Panc1 (cell line): ENCODE data around the gene CBX2. TPM values are rescaled to one million over a fixed set of nuclear protein-coding genes. Genes with fewer than 3 reads are reported as not detected.
A peak's percentile ranks its signal among the peaks of the same experiment; 100 is the strongest.

Experiments
- ATAC-seq: fragments of 200-7000 bp; cut with Tn5 transposase; 2 replicates; pipeline ENCODE4 v1.9.1; 2020; ENCODE audit warnings: mild to moderate bottlenecking, moderate library complexity
- BruUV-seq: library from RNA; stranded (reverse); fragments of 400-500 nt; replicated peaks from 2 replicates; lab custom pipeline; 2021; lab: Mats Ljungman, UMichigan
- CTCF ChIA-PET: fragments of 300-600 bp; sonication (Branson Sonifier 250); formaldehyde crosslinking; loops from one replicate; lab custom pipeline; 2022; ENCODE audit warnings: antibody characterized with exemption; lab: Charles Lee
- POLR2A ChIA-PET: fragments of 300-600 bp; sonication (Branson Sonifier 250); formaldehyde crosslinking; loops from one replicate; lab custom pipeline; 2022; ENCODE audit warnings: antibody characterized with exemption; lab: Charles Lee
- DNase-seq: peaks from one replicate; pipeline ENCODE4 v3.0.0-alpha.2; 2010; ENCODE audit warnings: low read depth, low spot score
- H3K27ac ChIP-seq: 2 replicates; pipeline ENCODE4 v1.5.1; 2011; ENCODE audit warnings: mild to moderate bottlenecking, low read length, inconsistent platforms
- H3K27me3 ChIP-seq: fragments of 200-500 bp; sonication (Bioruptor generic); 2 replicates; pipeline ENCODE4 v1.6.0; 2014; ENCODE audit warnings: low read length, inconsistent platforms; ENCODE audit not compliant: control insufficient read depth, insufficient read depth
- H3K36me3 ChIP-seq: fragments of 200-500 bp; sonication (Bioruptor generic); 2 replicates; pipeline ENCODE4 v1.5.1; 2014; ENCODE audit warnings: inconsistent platforms, mild to moderate bottlenecking, low read length, moderate library complexity; ENCODE audit not compliant: control insufficient read depth, insufficient read depth
- H3K4me1 ChIP-seq: 2 replicates; pipeline ENCODE4 v1.5.1; 2011; ENCODE audit warnings: inconsistent platforms, mild to moderate bottlenecking, low read length, moderate library complexity; ENCODE audit not compliant: control insufficient read depth, insufficient read depth
- H3K4me3 ChIP-seq, 2 experiments: 2 replicates each; pipeline ENCODE4 v1.5.1; 2011 to 2012; ENCODE audit warnings: low read depth in 2 of 2, low read length in 2 of 2, mild to moderate bottlenecking in 2 of 2, inconsistent platforms in 1 of 2, moderate library complexity in 1 of 2
- H3K9me3 ChIP-seq: fragments of 200-500 bp; sonication (Bioruptor generic); 2 replicates; pipeline ENCODE4 v1.5.1; 2014; ENCODE audit warnings: low read depth, mild to moderate bottlenecking, inconsistent platforms, low read length, moderate library complexity; ENCODE audit not compliant: control insufficient read depth, insufficient read depth
- CTCF ChIP-seq: fragments of 450-650 bp; IDR thresholded peaks from 2 replicates; pipeline ENCODE4 v1.5.1; 2017; ENCODE audit warnings: mild to moderate bottlenecking
- POLR2AphosphoS5 ChIP-seq: IDR thresholded peaks from 2 replicates; pipeline ENCODE4 v1.6.1; 2012; ENCODE audit warnings: mild to moderate bottlenecking, low read depth, low read length, moderate library complexity
- SIN3A ChIP-seq: IDR thresholded peaks from 2 replicates; pipeline ENCODE4 v1.6.1; 2012; ENCODE audit warnings: low read depth, mild to moderate bottlenecking, low read length, moderate library complexity, borderline replicate concordance; ENCODE audit not compliant: insufficient read depth
- TCF7L2 ChIP-seq: IDR thresholded peaks from 2 replicates; pipeline ENCODE4 v1.6.1; 2011; ENCODE audit warnings: mild to moderate bottlenecking, low read depth, low read length, inconsistent platforms
- in situ Hi-C: cut with HindIII; loops from 2 replicates; pipeline ENCODE4 v1.10.0; 2016; ENCODE audit warnings: low sequenced_read_pairs, low pct_unique_long_range_greater_than_20kb
- intact Hi-C: fragments of 100-400 bp; cut with micrococcal nuclease; formaldehyde crosslinking; loops from one replicate; pipeline ENCODE4 v1.10.0; 2022; ENCODE audit not compliant: unreplicated experiment
- total RNA-seq: library from RNA; stranded (reverse); gene quantifications from one replicate; pipeline ENCODE4 v1.2.1, GENCODE V29; 2021; ENCODE audit not compliant: unreplicated experiment
- TF ChIP-seq, protein P1 (sequence below), 2 experiments: IDR thresholded peaks; 2 replicates each; pipeline ENCODE4 v1.6.1; 2011 to 2012; ENCODE audit warnings: low read depth in 2 of 2, control low read depth in 1 of 2, low read length in 1 of 2, mild to moderate bottlenecking in 1 of 2, moderate library complexity in 1 of 2; ENCODE audit not compliant: insufficient read depth in 1 of 2

The CBX2 gene
- total RNA-seq, 1 experiment from 2014 or later: 9.0 TPM

DNA sequence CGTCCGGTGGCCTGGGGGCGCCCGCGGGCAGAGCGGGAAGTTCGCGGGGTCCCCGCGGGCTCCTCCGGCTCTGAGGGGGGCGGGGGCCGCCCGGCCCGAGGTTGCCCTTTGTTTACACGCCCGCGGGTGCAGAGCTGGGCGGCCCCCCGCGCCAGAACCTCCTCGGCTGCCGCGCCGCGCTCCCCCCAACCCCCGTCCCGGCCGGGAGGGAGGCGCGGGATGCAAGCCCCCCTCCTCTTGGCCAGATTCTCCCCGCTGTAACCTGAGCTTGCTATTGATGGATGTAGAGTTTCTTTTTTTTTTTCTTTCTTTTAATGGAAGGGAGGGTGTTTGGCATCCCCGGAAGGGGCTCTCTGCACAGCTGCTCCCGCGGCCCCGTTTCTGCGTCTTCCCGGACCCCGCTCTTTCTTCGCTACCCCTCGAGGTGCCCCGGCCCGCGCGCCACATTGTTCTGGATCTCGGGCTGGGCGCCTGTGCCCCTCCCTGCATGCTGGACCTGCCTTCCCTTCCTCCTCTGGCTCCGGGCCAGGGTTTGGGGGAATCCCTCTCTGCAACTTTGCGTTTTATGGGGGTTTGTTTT, 646 bp downstream of the CBX2 start:
- intact Hi-C loops: no loop called here

DNA sequence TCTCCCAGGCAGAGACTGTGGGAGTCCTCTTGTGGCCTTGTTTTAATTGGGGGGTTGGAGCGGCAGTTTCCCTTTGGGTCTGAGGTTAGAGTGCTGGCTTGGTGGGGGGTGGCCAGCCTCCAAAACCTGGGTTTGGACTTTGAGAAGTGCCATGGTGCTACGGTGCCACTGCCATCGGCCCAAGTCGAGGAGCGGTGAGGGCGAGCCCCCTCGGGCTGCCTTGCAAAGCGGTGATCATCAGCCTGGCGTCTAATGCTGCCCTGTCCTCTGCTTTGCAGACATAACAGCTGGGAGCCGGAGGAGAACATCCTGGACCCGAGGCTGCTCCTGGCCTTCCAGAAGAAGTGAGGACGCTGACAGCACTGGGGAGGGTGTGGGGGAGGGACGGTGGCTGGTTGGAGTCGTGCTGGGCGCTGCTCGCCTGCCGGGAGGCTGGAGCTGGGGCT, 1.2 kb downstream of the CBX2 start:
- POLR2A ChIA-PET: no interaction called here
- in situ Hi-C loops (loop anchor here (25.0 kb wide), 1 partner anchor 208 kb away; no protein-coding TSS in a partner anchor), intact Hi-C loops (no loop called here)
- no peaks in the 10 kb centered on the region for H3K9me3 ChIP-seq
- peak overlapping the region; percentile 55 to 61 for H3K4me3 ChIP-seq
- H3K27ac ChIP-seq: no peak overlapping the region
- peaks cover 15% of the 10 kb centered on the region for H3K27me3 ChIP-seq
- BruUV-seq: no TSS peak
- DNase-seq (no peak), ATAC-seq (no peak)
- TF ChIP-seq, protein P1, sequence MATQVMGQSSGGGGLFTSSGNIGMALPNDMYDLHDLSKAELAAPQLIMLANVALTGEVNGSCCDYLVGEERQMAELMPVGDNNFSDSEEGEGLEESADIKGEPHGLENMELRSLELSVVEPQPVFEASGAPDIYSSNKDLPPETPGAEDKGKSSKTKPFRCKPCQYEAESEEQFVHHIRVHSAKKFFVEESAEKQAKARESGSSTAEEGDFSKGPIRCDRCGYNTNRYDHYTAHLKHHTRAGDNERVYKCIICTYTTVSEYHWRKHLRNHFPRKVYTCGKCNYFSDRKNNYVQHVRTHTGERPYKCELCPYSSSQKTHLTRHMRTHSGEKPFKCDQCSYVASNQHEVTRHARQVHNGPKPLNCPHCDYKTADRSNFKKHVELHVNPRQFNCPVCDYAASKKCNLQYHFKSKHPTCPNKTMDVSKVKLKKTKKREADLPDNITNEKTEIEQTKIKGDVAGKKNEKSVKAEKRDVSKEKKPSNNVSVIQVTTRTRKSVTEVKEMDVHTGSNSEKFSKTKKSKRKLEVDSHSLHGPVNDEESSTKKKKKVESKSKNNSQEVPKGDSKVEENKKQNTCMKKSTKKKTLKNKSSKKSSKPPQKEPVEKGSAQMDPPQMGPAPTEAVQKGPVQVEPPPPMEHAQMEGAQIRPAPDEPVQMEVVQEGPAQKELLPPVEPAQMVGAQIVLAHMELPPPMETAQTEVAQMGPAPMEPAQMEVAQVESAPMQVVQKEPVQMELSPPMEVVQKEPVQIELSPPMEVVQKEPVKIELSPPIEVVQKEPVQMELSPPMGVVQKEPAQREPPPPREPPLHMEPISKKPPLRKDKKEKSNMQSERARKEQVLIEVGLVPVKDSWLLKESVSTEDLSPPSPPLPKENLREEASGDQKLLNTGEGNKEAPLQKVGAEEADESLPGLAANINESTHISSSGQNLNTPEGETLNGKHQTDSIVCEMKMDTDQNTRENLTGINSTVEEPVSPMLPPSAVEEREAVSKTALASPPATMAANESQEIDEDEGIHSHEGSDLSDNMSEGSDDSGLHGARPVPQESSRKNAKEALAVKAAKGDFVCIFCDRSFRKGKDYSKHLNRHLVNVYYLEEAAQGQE (IDR thresholded peaks at IDR 0.05; ENCODE audit: insufficient read depth in 1 of 2, low read depth in 2 of 2, low read length in 1 of 2): no peak
- TF ChIP-seq CTCF: no peak
- no peak for TF ChIP-seq SIN3A
- TF ChIP-seq POLR2AphosphoS5: no peak
- no peak for TF ChIP-seq TCF7L2
- CTCF ChIA-PET: no interaction called here
- H3K4me1 ChIP-seq: peaks cover 18% of the 10 kb centered on the region
- H3K36me3 ChIP-seq: peaks cover 3% of the 10 kb centered on the region; the same call in 1 of the 2 replicates

More for the DNA sequence above, 646 bp downstream of the CBX2 start:
- BruUV-seq: no TSS peak
- in situ Hi-C loops: loop anchor here (25.0 kb wide), 1 partner anchor 209 kb away; no protein-coding TSS in a partner anchor
- TF ChIP-seq SIN3A (no peak), CTCF (no peak), POLR2AphosphoS5 (no peak), TCF7L2 (no peak)
- TF ChIP-seq, protein P1 (IDR thresholded peaks at IDR 0.05; ENCODE audit: insufficient read depth in 1 of 2, low read depth in 2 of 2, low read length in 1 of 2): no peak
- Histone ChIP-seq H3K27ac (no peak overlapping the region), H3K4me3 (peak overlapping the region; percentile 55 to 61), H3K4me1 (peaks cover 18% of the 10 kb centered on the region), H3K27me3 (peaks cover 15% of the 10 kb centered on the region), H3K9me3 (no peaks in the 10 kb centered on the region), H3K36me3 (peaks cover 3% of the 10 kb centered on the region; the same call in 1 of the 2 replicates)
- POLR2A ChIA-PET: interaction anchor here (0.5 kb wide), 1 partner anchor 32 kb away, joined by 4 read pairs; no protein-coding TSS in a partner anchor
- ATAC-seq: no peak
- CTCF ChIA-PET: no interaction called here
- DNase-seq: no peak
